DOHH2 (cell line): Measurements from ENCODE around the gene TNNC2.

Experiments used
- EZH2phosphoT487 ChIP-seq: fragments of 200-600 bp; sonication (generic); IDR thresholded peaks from 2 replicates; pipeline ENCODE4 v1.6.1; 2017; ENCODE audit warnings: borderline replicate concordance, mild to moderate bottlenecking, antibody characterized with exemption, low read length, moderate library complexity, mixed read lengths
- TF ChIP-seq, protein P1 (sequence below): fragments of 200-600 bp; sonication (generic); IDR thresholded peaks from one replicate; pipeline ENCODE4 v1.5.1; 2014; ENCODE audit warnings: antibody characterized with exemption, mild to moderate bottlenecking, low read depth, low read length; ENCODE audit not compliant: poor library complexity, severe bottlenecking

DNA sequence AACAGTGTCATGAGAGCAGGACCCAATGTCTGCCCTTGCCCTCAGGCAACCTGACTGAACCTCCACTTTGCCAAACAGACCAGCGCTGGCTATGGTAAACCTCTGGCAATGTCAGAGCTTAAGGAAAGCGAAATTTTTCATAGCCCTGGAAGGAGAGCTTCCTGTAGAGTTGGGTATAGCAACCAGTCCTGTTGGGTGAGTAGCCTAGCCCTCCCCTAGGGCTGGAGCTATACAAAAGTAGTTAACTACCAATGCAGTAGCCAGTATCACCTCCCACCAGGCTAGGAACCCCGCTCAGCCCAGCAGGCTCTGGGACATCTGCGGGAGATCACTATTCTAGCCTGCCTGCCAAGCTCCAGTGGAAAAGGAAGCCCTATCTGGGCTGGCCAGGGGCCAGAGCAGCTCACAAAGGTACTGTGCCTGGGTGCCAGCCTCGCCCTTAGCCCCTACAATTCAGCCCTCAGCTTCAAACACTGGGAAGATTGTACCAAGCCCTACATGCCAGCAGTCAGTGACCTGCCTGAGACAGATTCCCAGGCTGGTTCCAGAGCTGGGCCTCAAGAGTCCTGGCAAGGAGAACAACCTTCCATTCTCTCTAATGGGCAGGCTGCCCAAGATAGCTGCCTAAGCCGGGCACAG, 43.3 kb downstream of the TNNC2 start:
- TF ChIP-seq, protein P1, sequence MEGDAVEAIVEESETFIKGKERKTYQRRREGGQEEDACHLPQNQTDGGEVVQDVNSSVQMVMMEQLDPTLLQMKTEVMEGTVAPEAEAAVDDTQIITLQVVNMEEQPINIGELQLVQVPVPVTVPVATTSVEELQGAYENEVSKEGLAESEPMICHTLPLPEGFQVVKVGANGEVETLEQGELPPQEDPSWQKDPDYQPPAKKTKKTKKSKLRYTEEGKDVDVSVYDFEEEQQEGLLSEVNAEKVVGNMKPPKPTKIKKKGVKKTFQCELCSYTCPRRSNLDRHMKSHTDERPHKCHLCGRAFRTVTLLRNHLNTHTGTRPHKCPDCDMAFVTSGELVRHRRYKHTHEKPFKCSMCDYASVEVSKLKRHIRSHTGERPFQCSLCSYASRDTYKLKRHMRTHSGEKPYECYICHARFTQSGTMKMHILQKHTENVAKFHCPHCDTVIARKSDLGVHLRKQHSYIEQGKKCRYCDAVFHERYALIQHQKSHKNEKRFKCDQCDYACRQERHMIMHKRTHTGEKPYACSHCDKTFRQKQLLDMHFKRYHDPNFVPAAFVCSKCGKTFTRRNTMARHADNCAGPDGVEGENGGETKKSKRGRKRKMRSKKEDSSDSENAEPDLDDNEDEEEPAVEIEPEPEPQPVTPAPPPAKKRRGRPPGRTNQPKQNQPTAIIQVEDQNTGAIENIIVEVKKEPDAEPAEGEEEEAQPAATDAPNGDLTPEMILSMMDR, result no peak
- no peak for TF ChIP-seq EZH2phosphoT487
